Muscle layer of duodenum (tissue), 2 donors: Measurements from ENCODE around the gene CEP41.
A peak's percentile ranks its signal among the peaks of the same experiment; 100 is the strongest.

Experiments
- H3K27ac ChIP-seq: one replicate; pipeline ENCODE4 v1.7.0; 2013; ENCODE audit warnings: mild to moderate bottlenecking, low read length
- H3K27me3 ChIP-seq: one replicate; pipeline ENCODE4 v1.7.0; 2013; ENCODE audit warnings: low read depth, mild to moderate bottlenecking, control low read depth, low read length
- H3K36me3 ChIP-seq, 2 donors: one replicate each; pipeline ENCODE4 v1.7.0; 2013; ENCODE audit warnings: low read length in 2 of 2, control low read depth in 1 of 2, mild to moderate bottlenecking in 1 of 2; ENCODE audit not compliant: insufficient read depth in 2 of 2, control insufficient read depth in 1 of 2
- H3K4me1 ChIP-seq, 2 donors: one replicate each; pipeline ENCODE4 v1.7.0; 2013; ENCODE audit warnings: low read length in 2 of 2, mild to moderate bottlenecking in 2 of 2, control low read depth in 1 of 2, moderate library complexity in 1 of 2; ENCODE audit not compliant: insufficient read depth in 2 of 2, control insufficient read depth in 1 of 2
- H3K4me3 ChIP-seq, 2 donors: one replicate each; pipeline ENCODE4 v1.7.0; 2013; ENCODE audit warnings: low read length in 2 of 2, low read depth in 1 of 2, mild to moderate bottlenecking in 1 of 2
- H3K9me3 ChIP-seq, 2 donors: one replicate each; pipeline ENCODE4 v1.7.0; 2013; ENCODE audit warnings: low read length in 2 of 2, control low read depth in 1 of 2, mild to moderate bottlenecking in 1 of 2; ENCODE audit not compliant: control insufficient read depth in 1 of 2
- donor health status: healthy.

Gene CEP41, protein sequence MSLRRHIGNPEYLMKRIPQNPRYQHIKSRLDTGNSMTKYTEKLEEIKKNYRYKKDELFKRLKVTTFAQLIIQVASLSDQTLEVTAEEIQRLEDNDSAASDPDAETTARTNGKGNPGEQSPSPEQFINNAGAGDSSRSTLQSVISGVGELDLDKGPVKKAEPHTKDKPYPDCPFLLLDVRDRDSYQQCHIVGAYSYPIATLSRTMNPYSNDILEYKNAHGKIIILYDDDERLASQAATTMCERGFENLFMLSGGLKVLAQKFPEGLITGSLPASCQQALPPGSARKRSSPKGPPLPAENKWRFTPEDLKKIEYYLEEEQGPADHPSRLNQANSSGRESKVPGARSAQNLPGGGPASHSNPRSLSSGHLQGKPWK

DNA sequence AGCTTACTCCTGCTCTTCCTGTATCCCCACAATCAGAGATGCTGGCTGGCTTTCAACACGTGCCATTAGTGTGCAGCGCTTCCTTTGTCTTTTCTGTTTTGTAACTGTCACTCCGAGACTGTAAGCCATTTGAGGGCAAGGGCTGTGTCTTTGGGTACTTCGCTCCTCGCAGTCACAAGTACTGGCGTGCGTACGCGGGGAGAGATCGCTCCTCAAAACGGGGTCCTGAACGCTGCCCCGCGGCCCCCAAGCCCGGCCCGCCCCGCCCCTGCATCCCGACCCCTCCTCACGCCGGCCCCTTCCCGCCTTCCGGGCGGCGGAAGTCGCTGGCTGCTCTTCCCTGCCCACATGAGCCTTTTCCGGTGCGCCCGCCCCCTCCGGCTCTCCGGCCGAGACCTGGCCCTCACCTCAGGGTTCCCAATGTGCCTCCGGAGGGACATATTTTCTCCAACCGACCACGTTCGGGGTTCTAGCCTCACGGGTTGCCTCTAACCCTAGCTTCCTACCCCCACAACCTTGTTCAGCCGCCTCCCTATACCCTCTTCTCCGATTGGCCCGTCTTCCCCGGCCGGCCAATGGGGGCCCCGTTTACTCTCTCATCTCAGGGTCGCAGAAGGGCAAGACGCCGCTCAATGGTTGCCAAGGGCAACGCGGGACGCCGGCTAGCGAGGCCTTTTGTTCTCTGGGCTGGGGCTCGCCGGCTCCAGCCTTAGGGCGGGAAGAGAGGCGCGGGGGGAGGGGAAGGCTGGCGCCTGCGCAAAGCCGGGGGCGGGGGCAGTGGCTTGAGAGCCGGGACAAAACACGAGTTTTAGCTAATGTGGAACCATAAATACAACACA lies at the start of gene CEP41:
CEP41 (minus strand) TSS at position 490 of the 839 bp plus-strand sequence; CDS start at position 440, 50 bp downstream.
- Histone ChIP-seq H3K9me3 (no peaks in the 10 kb centered on the region), H3K4me1 (peaks cover 6 to 20% of the 10 kb centered on the region in 2 donors), H3K4me3 (peak within 1 kb of the TSS; percentile 72 to 87), H3K36me3 (no peaks in the 10 kb centered on the region), H3K27ac (peak within 1 kb of the TSS; percentile 75), H3K27me3 (no peaks in the 10 kb centered on the region)

DNA sequence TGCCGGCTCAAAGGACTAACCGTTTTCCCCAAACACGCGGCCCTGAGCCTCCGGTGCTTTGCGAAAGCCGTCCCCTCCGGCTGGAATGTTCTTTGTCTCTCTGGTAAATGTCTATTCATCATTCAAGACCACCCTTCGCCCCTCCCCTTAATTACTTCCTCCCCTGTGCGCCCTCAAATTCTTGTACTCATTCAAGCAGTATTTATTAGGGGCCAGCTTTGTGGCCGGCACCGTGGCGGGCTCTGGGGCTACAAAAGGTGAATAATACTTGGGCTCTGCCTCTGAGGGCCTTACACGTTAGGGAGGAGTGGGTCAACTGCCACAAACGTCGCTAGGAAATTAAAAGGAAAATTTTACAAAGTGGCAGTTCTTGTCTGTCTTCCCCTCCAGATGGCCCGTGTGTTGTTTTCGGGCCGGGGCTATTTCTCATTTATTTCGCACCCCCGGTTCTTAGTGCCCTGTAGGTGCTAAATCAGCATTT lies 49.5 kb upstream of the CEP41 start:
- peaks cover 0 to 16% of the 10 kb centered on the region in 2 donors for H3K4me1 ChIP-seq
- no peak overlapping the region for H3K27ac ChIP-seq
- H3K36me3 ChIP-seq, result no peaks in the 10 kb centered on the region
- H3K27me3 ChIP-seq, result no peaks in the 10 kb centered on the region
- H3K4me3 ChIP-seq, result peak overlapping the region in 1 of 2 donors; percentile 68
- H3K9me3 ChIP-seq, result peaks cover 0 to 4% of the 10 kb centered on the region in 2 donors

DNA sequence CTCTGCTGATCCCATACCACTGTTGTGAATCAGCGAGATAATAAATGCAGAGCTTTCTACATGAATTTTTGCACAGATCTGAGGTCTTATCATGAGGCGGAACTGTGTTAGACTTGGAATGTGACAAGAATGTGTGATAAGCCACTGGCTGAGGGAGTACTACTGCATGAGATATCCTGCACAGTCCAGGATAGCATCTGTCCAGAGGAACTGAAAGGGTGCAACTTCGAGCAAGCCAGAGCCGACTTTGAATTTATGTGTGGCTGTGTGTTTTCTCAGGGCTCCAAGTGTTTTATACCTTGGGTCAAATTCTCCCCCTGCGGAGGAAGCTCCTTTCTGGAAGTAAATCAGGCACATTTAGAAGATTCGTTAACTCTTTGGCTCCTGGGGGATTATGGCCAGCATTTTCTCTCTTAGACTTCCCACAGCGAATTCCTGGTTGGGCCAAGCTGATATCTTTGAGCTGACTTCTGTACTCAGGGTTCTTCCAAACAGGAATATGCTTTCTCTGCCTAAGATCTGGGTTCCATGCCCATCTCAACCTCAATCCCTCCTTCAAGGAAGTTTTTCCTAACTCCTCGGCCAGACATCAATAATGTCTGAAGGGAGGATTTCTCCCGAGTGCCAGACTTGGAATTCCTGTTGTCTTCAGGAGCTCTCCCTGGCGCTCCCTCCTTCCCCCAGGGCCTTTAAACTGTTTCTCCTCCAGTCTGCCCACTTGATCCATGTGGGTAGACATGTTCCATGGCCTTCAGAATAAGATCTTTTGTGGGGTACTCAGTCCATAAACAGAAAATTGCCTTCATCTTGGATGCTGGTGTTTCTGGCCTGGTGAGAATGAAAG lies 48.5 kb upstream of the CEP41 start:
- Histone ChIP-seq H3K4me1 (peaks cover 0 to 16% of the 10 kb centered on the region in 2 donors), H3K36me3 (no peaks in the 10 kb centered on the region), H3K27ac (no peak overlapping the region), H3K27me3 (no peaks in the 10 kb centered on the region), H3K9me3 (peaks cover 0 to 4% of the 10 kb centered on the region in 2 donors), H3K4me3 (no peak overlapping the region)

DNA sequence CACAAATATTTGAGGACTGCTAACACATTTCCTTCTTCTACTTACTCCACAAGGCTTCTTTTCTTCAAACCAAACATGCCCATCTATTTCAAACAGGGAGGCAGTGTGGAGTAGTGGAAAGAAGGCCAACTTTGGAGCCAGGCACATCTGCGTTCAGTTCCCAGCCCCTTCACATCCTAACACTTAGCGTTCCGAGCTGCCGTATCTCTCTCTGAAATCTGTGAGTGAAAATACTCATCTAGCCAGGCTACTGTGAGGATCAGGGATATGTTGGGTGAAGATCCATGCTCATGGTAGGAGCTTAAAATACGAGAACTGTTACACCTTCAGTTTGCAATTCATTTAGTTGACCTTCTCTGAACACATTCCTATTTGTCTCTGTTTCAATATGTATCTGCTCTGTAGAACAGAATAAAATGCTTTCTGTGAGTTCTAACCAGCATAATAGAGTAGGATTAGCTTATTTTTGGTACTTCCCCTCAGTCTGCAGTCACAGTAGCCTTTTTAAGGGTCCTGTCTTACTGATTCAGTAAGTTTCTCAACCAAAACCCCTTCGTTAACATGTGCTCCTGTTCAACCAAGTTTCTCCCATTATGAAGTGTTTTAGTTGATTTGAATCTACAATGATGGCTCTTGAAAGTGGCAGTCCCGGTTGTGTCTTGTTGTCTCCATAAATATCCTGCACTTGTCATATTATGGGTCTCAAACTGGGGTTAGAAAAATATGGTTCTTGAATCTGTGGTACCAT lies 47.8 kb upstream of the CEP41 start:
- Histone ChIP-seq H3K27me3 (no peaks in the 10 kb centered on the region), H3K4me1 (peaks cover 0 to 16% of the 10 kb centered on the region in 2 donors), H3K27ac (no peak overlapping the region)

DNA sequence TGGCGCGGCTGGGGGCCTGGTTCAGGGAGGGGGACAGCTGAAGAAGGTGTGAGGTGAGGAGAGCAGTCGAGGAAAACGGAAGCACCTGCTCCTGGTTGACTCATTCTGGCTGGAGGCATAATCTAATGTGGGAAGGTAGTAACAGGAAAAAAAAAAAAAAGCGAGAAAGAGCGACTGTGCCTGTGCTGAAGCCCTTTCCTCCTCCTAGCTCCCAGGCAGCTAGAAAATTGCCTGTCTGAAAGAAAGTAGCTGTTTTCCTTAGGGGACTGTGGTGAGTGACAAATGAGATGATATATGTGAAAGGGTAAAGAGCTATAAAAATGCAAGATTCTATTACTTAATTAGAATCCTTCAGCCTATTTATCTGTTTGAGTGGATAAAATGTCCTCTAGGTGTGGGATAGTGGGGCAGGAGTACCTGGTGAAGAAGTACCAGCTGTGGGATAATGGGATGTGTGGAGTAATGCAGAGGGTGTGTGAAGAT lies 46.2 kb upstream of the CEP41 start:
- H3K9me3 ChIP-seq, result no peaks in the 10 kb centered on the region
- no peak overlapping the region for H3K27ac ChIP-seq
- peaks cover 0 to 10% of the 10 kb centered on the region in 2 donors for H3K4me1 ChIP-seq
- H3K4me3 ChIP-seq, result peak overlapping the region; percentile 63 to 67
- no peaks in the 10 kb centered on the region for H3K36me3 ChIP-seq
- H3K27me3 ChIP-seq, result no peaks in the 10 kb centered on the region

More for the DNA sequence above, 47.8 kb upstream of the CEP41 start:
- no peaks in the 10 kb centered on the region for H3K36me3 ChIP-seq
- H3K9me3 ChIP-seq, result peaks cover 0 to 4% of the 10 kb centered on the region in 2 donors
- no peak overlapping the region for H3K4me3 ChIP-seq

DNA sequence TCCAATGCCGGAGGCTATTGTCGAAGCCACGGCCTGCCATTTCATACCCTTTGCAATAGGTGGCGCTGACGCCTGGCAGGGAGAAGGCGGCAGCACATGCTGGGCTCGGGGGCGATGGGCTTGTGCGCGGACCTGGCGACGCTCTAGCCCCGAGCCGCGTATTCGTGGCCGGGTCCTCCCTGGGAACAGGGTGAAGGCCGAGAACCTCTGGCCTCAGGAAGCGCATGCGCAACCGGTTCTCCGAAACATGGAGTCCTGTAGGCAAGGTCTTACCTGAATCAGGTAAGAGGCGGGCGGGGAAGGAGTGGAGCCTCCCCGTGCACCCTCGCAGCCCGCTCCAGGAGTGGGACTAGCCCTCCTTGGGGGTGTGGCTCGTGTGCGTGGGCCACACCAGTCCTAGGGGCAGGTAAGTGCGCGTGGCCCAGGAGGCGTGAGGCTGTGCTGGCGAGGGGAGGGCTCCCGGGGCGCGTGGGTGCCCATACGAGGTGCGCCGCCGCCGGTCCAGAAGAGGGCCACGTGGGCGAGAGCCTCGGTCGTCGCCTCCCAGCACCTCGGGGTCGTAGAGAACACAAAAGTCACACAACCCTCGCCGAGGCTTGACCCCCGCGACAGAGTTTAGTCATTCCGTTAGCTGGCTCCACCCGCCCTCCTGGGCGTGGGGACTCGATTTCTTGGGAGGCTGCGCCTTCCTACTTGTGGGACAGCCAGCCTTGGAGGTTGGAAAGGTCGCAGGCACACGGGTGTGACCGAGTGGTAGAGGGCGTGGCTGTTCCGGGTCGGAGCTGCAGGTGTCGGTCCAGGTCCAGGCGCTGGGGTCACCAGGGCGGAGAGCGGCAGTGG lies 45.5 kb upstream of the CEP41 start:
- Histone ChIP-seq H3K4me1 (peaks cover 0 to 10% of the 10 kb centered on the region in 2 donors), H3K4me3 (peak overlapping the region; percentile 63 to 67), H3K9me3 (no peaks in the 10 kb centered on the region), H3K36me3 (no peaks in the 10 kb centered on the region), H3K27ac (no peak overlapping the region), H3K27me3 (no peaks in the 10 kb centered on the region)

DNA sequence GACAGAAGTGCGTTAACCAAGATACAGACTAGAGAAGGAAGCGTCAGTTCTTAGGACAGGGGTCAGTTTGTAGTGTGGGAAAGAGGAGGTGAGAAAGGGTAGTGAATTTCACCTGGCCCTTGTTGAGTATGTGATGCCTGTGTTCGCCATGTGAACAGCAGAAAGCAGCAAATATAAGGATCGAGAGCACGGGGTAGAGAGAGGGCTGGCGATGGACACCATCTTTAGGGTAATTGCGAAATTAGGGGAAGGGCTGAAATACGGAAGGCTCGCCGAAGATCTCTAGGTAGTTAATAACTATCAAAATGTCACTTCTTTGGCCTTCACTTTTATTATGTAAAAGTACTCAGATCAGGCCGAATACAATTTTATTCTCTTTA lies 44.9 kb upstream of the CEP41 start:
- Histone ChIP-seq H3K27me3 (no peaks in the 10 kb centered on the region), H3K27ac (no peak overlapping the region), H3K9me3 (no peaks in the 10 kb centered on the region), H3K4me3 (peak overlapping the region; percentile 63 to 67), H3K36me3 (no peaks in the 10 kb centered on the region), H3K4me1 (peaks cover 0 to 10% of the 10 kb centered on the region in 2 donors)

DNA sequence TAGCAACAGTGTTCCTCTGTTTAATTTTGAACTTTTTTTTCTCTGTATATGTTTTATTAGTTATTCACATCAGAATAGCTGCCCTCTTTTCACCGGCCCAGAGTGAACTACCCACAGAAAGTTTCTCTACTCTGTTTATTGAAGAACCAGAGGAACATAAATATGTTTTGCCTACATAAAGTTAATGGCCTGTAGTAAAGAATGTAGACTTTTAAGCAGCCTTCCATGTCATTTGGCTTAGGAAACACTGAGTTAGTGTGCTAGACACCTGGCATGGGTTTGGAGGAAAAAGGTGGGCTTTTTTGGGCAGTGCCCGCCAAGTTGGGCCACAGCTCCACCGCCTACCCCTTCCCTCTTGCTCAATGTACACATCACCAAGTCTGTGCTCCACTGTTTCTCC lies 42.2 kb upstream of the CEP41 start:
- Histone ChIP-seq H3K27ac (no peak overlapping the region), H3K4me3 (no peak overlapping the region)

DNA sequence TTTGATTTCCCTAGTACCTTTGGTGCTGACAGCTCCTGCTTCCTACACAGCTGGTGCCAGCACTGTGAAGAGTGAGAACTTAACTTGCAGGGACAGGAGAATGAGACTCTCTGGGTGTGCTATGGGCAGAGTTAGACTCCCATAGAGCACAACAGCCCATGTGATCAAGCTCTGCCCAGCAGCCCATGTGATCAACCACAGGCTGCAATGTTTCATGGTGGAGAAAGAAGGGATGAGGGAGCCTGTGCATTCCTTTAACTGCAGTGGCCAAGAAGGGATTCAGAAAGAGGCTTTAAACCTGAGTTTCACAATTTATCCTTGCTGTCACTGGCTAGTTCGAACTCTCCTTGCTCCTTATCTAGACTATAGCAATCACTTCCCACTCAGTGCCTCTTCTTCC lies 41.1 kb upstream of the CEP41 start:
- Histone ChIP-seq H3K27ac (no peak overlapping the region), H3K9me3 (peaks cover 6 to 7% of the 10 kb centered on the region in 2 donors), H3K27me3 (no peaks in the 10 kb centered on the region), H3K4me3 (no peak overlapping the region), H3K4me1 (peaks cover 0 to 10% of the 10 kb centered on the region in 2 donors), H3K36me3 (no peaks in the 10 kb centered on the region)

More for the DNA sequence above, 42.2 kb upstream of the CEP41 start:
- Histone ChIP-seq H3K36me3 (no peaks in the 10 kb centered on the region), H3K27me3 (no peaks in the 10 kb centered on the region), H3K9me3 (peaks cover 0 to under 1% of the 10 kb centered on the region in 2 donors), H3K4me1 (peaks cover 0 to 10% of the 10 kb centered on the region in 2 donors)
